ENCODE measurements around the gene SLC22A24. TPM values are rescaled to one million over a fixed set of nuclear protein-coding genes. Genes with fewer than 3 reads are reported as not detected.
"Not testable (repeated sequence)": the region's sequence is repeated elsewhere in the genome, so short reads cannot be mapped to it uniquely, and the experiment has no call there.

SLC22A24 gene
- not detected for total RNA-seq

- no peak for DNase-seq
These were observed at the start of gene SLC22A24 for GRCh38 chr11:63144121-63144520. SLC22A24 (minus strand) TSS chr11:63144221; CDS start chr11:63143779, 442 bp downstream.

DNA sequence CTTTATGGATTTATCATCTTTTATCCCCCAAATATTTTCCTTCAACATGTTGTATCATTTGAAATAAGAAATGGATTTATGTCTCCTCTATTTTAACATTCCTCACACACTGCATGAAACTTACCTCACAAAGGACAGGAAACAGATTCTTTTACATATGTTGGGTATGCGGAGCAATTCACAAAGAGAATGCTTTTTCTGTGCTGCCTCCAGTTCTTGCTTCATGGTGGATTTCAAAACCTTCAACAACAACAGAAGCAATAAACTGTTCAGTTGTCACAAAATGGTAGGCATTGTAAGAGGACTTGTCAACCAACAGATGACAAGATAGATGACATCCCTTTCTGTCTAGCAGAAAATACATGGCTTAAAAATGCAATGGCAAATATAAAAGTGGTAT lies 36.5 kb upstream of the SLC22A24 start:
- no peak for DNase-seq

DNA sequence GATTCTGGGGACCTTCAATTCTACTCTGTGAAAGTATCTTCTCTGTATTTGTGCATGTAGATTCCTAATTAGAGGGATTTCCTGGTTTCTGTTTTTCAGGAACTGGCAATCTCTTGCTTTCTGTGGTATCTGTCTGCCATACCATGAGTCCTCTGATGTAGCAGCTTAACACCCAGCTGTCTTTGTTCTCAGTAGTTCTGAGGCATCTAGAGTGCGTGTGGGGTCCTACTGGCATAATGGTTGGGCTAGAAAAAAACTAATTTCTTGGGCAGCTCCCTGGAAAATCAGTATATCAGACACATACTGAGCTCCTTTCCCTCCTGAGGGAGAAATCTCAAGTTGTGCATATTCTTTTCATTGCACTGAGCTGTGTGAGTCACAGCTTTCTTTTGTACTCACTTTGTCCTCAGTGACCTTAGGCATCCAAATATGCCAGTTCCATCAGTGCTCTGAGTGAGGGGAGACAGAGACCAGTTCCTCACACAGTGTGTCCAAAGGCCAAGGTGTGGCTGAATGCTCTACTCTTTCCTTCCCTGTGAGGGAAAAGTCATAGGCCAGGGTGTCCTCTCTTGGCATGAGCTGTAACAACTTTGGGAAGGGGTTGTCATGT lies 35.5 kb upstream of the SLC22A24 start:
- no peak for DNase-seq

DNA sequence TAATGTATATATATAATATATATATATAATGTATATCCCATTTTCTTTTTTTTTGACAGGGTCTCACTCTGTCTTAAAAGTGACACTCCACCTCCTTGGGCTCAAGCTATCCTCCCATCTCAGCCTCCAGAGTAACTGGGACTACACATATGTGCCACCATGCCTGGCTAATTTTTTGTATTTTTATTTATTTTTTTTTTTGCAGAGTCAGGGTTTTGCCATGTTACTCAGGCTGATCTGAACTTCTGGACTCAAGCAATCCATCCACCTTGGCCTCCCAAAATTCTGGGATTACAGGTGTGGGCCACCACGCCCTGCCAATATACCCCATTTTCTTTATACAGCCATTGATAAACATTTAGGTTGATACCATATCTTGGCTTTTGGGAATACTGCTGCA lies 33.9 kb upstream of the SLC22A24 start:
- no peak for DNase-seq

- no peak for DNase-seq
These were observed 21.8 kb upstream of the SLC22A24 start for GRCh38 chr11:63165706-63166310.

GRCh38 chr11:63155794-63156193 lies 11.8 kb upstream of the SLC22A24 start:
- DNase-seq: no peak

DNA sequence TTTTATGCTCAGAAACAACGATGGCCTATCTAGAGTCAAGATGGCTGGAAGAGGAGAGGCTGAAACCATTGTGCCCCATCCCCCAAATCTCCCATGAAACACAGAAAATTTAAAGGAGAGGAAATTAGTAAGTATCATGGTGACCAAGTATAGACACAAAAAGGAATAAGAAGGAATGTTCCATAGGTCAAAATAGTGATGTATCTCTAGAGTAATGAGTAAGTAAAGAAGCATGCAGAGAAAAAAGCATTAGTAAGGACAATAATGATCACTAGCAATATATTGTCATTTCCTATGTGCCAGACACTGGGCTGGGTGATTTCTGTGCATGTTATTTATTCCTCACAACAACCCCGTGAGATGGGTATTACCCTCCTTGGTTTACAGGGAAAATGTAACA lies 2.6 kb upstream of the SLC22A24 start:
- DNase-seq: no peak

- DNase-seq: no peak
These were observed 1.6 kb downstream of the SLC22A24 start for GRCh38 chr11:63142459-63142858.

DNA sequence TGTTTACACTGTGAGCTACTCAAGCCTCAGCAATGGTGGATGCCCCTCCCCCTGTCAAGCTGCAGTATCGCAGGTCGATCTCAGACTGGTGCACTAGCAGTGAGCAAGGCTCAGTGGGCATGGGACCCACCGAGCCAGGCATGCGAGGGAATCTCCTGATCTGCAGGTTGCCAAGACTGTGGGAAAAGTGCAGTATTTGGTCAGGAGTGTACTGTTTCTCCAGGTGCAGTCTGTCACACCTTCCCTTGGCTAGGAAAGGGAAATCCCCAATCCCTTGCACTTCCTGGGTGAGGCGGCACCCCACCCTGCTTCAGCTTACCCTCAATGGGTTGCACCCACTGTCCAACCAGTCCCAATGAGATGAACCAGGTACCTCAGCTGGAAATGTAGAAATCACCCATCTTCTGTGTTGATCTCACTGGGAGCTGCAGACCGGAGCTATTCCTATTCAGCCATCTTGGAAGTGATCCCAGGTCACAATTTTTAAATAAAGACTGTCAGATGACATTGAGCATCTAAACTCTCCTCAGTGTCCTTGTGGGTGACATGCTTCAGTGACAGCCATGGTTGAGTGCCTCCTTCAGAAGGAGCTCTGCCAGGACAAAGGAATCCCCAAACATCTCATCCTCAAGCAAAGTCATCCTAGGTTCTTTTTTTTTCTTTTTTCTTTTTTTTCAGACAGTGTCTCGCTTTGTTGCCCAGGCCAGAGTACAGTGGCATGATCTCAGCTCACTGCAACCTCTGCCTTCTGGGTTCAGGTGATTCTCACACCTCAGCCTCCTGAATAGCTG lies 10.8 kb downstream of the SLC22A24 start:
- no peak for DNase-seq

DNA sequence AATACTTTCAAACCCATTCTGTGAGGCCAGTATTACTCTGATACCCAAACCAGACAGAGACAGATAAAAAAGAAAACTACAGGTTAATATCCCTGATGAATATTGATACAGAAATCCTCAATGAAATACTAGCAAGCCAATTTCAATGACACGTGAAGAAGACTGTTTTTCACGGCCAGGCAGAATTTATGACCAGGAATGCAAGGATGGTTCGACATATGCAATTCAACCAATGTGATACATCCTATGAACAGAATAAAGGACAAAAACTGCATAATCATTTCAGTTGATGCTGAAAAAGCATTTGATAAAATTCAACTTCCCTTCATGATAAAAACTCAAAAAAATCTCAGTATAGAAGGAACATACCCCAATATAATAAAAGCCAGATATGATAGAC lies 44.5 kb downstream of the SLC22A24 start:
- no peak for DNase-seq

DNA sequence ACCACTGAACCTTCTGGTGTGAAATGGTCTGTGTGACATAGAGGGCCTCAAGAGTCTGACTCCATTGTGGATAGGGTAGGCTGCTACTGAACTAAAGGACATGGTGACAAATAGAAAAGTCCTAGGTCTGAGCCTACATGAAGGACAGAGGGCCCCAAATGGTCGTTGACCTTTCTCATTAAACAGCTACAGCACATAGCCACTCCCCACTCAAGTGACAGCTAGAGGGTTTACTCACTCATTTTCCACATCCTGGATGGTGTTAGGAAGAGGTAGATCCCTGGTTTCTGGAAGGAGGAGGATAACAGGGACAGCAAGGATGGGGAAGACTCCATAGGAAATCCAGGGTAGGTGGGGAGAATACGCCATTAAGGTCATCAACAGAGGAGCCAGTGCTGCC lies 63.3 kb downstream of the SLC22A24 start:
- DNase-seq: no peak

- DNase-seq: not testable (repeated sequence)
These were observed 97.8 kb downstream of the SLC22A24 start for GRCh38 chr11:63046203-63046602.

DNA sequence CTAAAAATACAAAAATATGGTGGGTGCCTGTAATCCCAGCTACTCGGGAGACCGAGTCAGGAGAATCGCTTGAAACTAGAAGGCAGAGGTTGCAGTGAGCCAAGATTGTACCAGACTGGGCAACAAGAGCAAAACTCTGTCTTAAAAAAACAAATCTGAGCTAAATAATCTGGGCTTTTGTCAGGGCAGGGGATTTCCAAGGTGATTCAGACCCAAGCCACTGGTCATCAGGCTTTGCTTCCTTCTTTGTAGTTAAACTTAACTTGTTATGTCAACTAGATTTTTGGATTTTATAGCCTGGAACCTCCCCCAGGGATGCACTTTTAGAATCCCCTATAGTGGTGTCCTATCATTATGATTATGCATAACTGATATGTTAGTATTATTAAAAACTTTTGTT lies 101.4 kb downstream of the SLC22A24 start:
- DNase-seq: no peak

- DNase-seq: no peak
These were observed 111.6 kb downstream of the SLC22A24 start for GRCh38 chr11:63032457-63032856.

Other genes starting within 250 kb of the SLC22A24 start
- gene CHRM1, start 222.9 kb downstream of the SLC22A24 start, total RNA-seq: 0.69 TPM
- gene SLC22A6, start 159.3 kb downstream of the SLC22A24 start, total RNA-seq: not detected
- not detected for gene SLC22A8, start 128.4 kb downstream of the SLC22A24 start, total RNA-seq
- gene SLC22A25, start 99.4 kb upstream of the SLC22A24 start, total RNA-seq: 0.10 TPM
- gene SLC22A9, start 225.6 kb upstream of the SLC22A24 start, total RNA-seq: not detected

Measured in skin of body (tissue), 2 donors.